RKO (cell line): ENCODE results near the gene NPLOC4.

Experiments
- DNase-seq: peaks from one replicate; pipeline ENCODE4 v3.0.0-alpha.2; 2016; ENCODE audit warnings: low spot score

Gene NPLOC4

GRCh38 chr17:81517339-81518112 is 119.4 kb downstream of the NPLOC4 start:
- peak; percentile 74 for DNase-seq

- DNase-seq: no peak
Measured at GRCh38 chr17:81517009-81517338, 119.9 kb downstream of the NPLOC4 start.

GRCh38 chr17:81516439-81516838 is 120.5 kb downstream of the NPLOC4 start:
- no peak for DNase-seq

- no peak for DNase-seq
Measured at GRCh38 chr17:81515530-81516041, 121.3 kb downstream of the NPLOC4 start.

- peak; percentile 87 for DNase-seq
Measured at GRCh38 chr17:81514739-81515529, 122.0 kb downstream of the NPLOC4 start.

GRCh38 chr17:81514489-81514738 is 122.5 kb downstream of the NPLOC4 start:
- no peak for DNase-seq

GRCh38 chr17:81513753-81514488 is 123.0 kb downstream of the NPLOC4 start:
- peak; percentile 83 for DNase-seq

GRCh38 chr17:81513372-81513752 is 123.5 kb downstream of the NPLOC4 start:
- peak; percentile 77 for DNase-seq

GRCh38 chr17:81512562-81513371 is 124.1 kb downstream of the NPLOC4 start, which contains the start of gene ACTG1:
TSS of gene ACTG1 (minus strand) at chr17:81512799. CDS start at chr17:81512354, 445 bp downstream.
- peak; percentile 94 for DNase-seq

GRCh38 chr17:81511804-81512561 is 124.9 kb downstream of the NPLOC4 start:
- peak; percentile 48 for DNase-seq

- no peak for DNase-seq
Measured at GRCh38 chr17:81511554-81511803, 125.4 kb downstream of the NPLOC4 start.

- DNase-seq: no peak
Measured at GRCh38 chr17:81510785-81511553, 125.9 kb downstream of the NPLOC4 start.

- DNase-seq: peak; percentile 48
Measured at GRCh38 chr17:81509972-81510784, 126.7 kb downstream of the NPLOC4 start.

- peak; percentile 41 for DNase-seq
Measured at GRCh38 chr17:81509207-81509971, 127.5 kb downstream of the NPLOC4 start.

- DNase-seq: peak; percentile 59
Measured at GRCh38 chr17:81508639-81509206, 128.2 kb downstream of the NPLOC4 start.
